Liver (tissue), 3 donors: ENCODE results near the gene PARK7.

Experiments
- EGR1 ChIP-seq, 2 donors: IDR thresholded peaks; 2 replicates each; pipeline ENCODE4 v1.6.1; 2016 to 2018; ENCODE audit warnings: antibody characterized with exemption in 2 of 2, low read depth in 2 of 2
- FOXA1 ChIP-seq: IDR thresholded peaks from 2 replicates; pipeline ENCODE4 v1.6.1; 2016; ENCODE audit warnings: antibody characterized with exemption
- GABPA ChIP-seq, 2 donors: IDR thresholded peaks in 1 of 2; conservative IDR thresholded peaks in 1 of 2; 2 replicates each; pipeline ENCODE4 v1.6.1; 2016; ENCODE audit warnings: antibody characterized with exemption in 2 of 2, mild to moderate bottlenecking in 1 of 2, moderate library complexity in 1 of 2
- JUND ChIP-seq, 2 donors: IDR thresholded peaks; 2 replicates each; pipeline ENCODE4 v1.6.1; 2016; ENCODE audit warnings: antibody characterized with exemption in 2 of 2
- RAD21 ChIP-seq, 2 donors: IDR thresholded peaks; 2 replicates each; pipeline ENCODE4 v1.6.1; 2016; ENCODE audit warnings: antibody characterized with exemption in 2 of 2, mild to moderate bottlenecking in 2 of 2
- SP1 ChIP-seq: IDR thresholded peaks from 2 replicates; pipeline ENCODE4 v1.6.1; 2018; ENCODE audit warnings: antibody characterized with exemption, mild to moderate bottlenecking
- TAF1 ChIP-seq: conservative IDR thresholded peaks from 2 replicates; pipeline ENCODE4 v1.6.1; 2016; ENCODE audit warnings: antibody characterized with exemption, mild to moderate bottlenecking
- YY1 ChIP-seq: IDR thresholded peaks from 2 replicates; pipeline ENCODE4 v1.6.1; 2016; ENCODE audit warnings: antibody characterized with exemption, mild to moderate bottlenecking
- TF ChIP-seq, protein P1 (sequence below): fragments of 150-350 bp; IDR thresholded peaks from 2 replicates; pipeline ENCODE4 v1.5.1; 2017; ENCODE audit warnings: improper control_type of control experiment, low read depth, low read length; ENCODE audit not compliant: missing input control
- TF ChIP-seq, protein P2 (sequence below): IDR thresholded peaks from 2 replicates; pipeline ENCODE4 v1.6.1; 2016; ENCODE audit warnings: antibody characterized with exemption, mild to moderate bottlenecking
- TF ChIP-seq, protein P3 (sequence below): IDR thresholded peaks from 2 replicates; pipeline ENCODE4 v1.6.1; 2016; ENCODE audit warnings: antibody characterized with exemption
- TF ChIP-seq, protein P4 (sequence below): IDR thresholded peaks from 2 replicates; pipeline ENCODE4 v1.6.1; 2016; ENCODE audit warnings: antibody characterized with exemption
- TF ChIP-seq, protein P5 (sequence below): IDR thresholded peaks from 2 replicates; pipeline ENCODE4 v1.6.1; 2016; ENCODE audit warnings: antibody characterized with exemption
- donor health status: healthy.
- donor health status: healthy.

DNA sequence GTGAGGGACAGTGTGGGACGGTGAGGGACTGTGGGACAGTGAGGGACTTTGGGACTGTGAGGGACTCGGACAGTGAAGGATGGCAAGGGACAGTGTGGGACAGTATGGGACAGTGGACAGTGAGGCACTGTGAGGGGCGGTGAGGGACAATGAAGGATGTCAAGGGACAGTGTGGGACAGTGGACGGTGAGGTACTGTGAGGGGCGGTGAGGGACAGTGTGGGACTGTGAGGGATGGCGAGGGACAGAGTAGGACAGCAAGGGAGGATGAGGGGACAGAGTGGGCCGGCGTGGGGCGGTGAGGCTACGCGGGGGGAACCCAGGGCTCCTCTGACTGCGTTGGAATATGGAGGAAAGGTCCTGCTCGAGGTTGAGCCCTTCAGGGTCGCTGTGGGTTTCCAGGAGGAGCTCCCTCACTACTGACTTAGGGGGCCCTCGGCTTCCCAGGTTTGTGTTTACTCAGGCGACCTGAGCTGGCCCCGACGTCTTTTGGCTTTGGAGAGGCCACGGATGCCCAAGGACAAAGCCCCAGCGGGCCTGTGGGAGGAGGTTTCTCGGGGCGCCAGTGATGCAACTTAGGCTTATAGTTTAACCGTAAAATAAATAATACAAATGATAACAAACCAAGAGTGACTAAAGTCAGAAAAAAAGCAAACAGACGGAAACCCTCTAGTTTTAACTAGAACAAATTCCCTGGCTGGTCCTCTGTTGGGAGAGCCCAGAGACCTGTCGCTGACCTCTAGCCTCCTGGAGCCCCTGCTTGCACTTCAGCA lies 65.7 kb downstream of the PARK7 start:
- TF ChIP-seq GABPA (IDR thresholded peaks at IDR 0.05 in 1 of 2, conservative IDR thresholded peaks at IDR 0.05 in 1 of 2) (no peak), YY1 (peak; percentile 56), TAF1 (peak; percentile 76), FOXA1 (peak; percentile 49), JUND (IDR thresholded peaks at IDR 0.05) (peak; percentile 71 to 85), SP1 (peak; percentile 94), RAD21 (IDR thresholded peaks at IDR 0.05) (peak in 1 of 2 donors; percentile 62), EGR1 (IDR thresholded peaks at IDR 0.05; ENCODE audit: low read depth in 2 of 2) (peak; percentile 25 to 35)
- TF ChIP-seq, protein P1, sequence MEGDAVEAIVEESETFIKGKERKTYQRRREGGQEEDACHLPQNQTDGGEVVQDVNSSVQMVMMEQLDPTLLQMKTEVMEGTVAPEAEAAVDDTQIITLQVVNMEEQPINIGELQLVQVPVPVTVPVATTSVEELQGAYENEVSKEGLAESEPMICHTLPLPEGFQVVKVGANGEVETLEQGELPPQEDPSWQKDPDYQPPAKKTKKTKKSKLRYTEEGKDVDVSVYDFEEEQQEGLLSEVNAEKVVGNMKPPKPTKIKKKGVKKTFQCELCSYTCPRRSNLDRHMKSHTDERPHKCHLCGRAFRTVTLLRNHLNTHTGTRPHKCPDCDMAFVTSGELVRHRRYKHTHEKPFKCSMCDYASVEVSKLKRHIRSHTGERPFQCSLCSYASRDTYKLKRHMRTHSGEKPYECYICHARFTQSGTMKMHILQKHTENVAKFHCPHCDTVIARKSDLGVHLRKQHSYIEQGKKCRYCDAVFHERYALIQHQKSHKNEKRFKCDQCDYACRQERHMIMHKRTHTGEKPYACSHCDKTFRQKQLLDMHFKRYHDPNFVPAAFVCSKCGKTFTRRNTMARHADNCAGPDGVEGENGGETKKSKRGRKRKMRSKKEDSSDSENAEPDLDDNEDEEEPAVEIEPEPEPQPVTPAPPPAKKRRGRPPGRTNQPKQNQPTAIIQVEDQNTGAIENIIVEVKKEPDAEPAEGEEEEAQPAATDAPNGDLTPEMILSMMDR, result no peak
- TF ChIP-seq, protein P2, sequence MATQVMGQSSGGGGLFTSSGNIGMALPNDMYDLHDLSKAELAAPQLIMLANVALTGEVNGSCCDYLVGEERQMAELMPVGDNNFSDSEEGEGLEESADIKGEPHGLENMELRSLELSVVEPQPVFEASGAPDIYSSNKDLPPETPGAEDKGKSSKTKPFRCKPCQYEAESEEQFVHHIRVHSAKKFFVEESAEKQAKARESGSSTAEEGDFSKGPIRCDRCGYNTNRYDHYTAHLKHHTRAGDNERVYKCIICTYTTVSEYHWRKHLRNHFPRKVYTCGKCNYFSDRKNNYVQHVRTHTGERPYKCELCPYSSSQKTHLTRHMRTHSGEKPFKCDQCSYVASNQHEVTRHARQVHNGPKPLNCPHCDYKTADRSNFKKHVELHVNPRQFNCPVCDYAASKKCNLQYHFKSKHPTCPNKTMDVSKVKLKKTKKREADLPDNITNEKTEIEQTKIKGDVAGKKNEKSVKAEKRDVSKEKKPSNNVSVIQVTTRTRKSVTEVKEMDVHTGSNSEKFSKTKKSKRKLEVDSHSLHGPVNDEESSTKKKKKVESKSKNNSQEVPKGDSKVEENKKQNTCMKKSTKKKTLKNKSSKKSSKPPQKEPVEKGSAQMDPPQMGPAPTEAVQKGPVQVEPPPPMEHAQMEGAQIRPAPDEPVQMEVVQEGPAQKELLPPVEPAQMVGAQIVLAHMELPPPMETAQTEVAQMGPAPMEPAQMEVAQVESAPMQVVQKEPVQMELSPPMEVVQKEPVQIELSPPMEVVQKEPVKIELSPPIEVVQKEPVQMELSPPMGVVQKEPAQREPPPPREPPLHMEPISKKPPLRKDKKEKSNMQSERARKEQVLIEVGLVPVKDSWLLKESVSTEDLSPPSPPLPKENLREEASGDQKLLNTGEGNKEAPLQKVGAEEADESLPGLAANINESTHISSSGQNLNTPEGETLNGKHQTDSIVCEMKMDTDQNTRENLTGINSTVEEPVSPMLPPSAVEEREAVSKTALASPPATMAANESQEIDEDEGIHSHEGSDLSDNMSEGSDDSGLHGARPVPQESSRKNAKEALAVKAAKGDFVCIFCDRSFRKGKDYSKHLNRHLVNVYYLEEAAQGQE, result peak; percentile 61
- TF ChIP-seq, protein P3, sequence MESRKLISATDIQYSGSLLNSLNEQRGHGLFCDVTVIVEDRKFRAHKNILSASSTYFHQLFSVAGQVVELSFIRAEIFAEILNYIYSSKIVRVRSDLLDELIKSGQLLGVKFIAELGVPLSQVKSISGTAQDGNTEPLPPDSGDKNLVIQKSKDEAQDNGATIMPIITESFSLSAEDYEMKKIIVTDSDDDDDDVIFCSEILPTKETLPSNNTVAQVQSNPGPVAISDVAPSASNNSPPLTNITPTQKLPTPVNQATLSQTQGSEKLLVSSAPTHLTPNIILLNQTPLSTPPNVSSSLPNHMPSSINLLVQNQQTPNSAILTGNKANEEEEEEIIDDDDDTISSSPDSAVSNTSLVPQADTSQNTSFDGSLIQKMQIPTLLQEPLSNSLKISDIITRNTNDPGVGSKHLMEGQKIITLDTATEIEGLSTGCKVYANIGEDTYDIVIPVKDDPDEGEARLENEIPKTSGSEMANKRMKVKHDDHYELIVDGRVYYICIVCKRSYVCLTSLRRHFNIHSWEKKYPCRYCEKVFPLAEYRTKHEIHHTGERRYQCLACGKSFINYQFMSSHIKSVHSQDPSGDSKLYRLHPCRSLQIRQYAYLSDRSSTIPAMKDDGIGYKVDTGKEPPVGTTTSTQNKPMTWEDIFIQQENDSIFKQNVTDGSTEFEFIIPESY, result peak; percentile 84
- TF ChIP-seq, protein P4, sequence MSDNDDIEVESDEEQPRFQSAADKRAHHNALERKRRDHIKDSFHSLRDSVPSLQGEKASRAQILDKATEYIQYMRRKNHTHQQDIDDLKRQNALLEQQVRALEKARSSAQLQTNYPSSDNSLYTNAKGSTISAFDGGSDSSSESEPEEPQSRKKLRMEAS, result peak; percentile 69
- TF ChIP-seq, protein P5, sequence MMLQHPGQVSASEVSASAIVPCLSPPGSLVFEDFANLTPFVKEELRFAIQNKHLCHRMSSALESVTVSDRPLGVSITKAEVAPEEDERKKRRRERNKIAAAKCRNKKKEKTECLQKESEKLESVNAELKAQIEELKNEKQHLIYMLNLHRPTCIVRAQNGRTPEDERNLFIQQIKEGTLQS, result peak; percentile 93
